ENCODE measurements around the gene DLG2. TPM values are rescaled to one million over a fixed set of nuclear protein-coding genes. Genes with fewer than 3 reads are reported as not detected.

The DLG2 gene
- total RNA-seq, 1 experiment from 2014 or later = 17.5 TPM

DNA sequence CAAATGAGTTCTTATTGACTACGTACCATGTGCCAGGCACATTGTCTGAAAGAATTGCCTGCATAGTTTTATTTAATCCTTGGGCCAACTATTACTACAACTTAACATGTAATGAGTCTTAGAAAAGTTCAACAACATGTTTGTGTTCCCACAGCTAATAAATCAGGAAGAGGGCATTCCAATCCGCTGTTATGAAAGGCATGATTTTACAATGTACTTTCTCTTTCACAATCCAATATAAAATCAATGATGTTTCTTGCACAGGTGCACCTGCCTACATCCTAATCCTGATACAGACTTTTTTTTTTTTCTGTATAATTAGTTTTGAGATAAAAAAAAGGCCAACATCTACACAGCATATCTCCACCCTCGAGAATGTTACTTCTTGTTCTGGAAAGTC is 1612.6 kb downstream of the DLG2 start:
- ChIA-PET POLR2A (no interaction called here), CTCF (no interaction called here)
- no peak overlapping the region for H3K4me3 Mint-ChIP-seq
- H3K9me3 Mint-ChIP-seq = peaks cover 4% of the 10 kb centered on the region; the same call in 1 of the 2 replicates
- no peaks in the 10 kb centered on the region for H3K36me3 Mint-ChIP-seq
- H3K27ac Mint-ChIP-seq = no peak overlapping the region
- DNase-seq (ENCODE audit: low spot score) (no peak), ATAC-seq (no peak)
- H3K4me1 Mint-ChIP-seq = no peaks in the 10 kb centered on the region
- no peaks in the 10 kb centered on the region for H3K27me3 Mint-ChIP-seq (ENCODE audit: low read depth)
- TF ChIP-seq, protein P1, sequence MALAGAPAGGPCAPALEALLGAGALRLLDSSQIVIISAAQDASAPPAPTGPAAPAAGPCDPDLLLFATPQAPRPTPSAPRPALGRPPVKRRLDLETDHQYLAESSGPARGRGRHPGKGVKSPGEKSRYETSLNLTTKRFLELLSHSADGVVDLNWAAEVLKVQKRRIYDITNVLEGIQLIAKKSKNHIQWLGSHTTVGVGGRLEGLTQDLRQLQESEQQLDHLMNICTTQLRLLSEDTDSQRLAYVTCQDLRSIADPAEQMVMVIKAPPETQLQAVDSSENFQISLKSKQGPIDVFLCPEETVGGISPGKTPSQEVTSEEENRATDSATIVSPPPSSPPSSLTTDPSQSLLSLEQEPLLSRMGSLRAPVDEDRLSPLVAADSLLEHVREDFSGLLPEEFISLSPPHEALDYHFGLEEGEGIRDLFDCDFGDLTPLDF (CRISPR knock-in tag; IDR thresholded peaks at IDR 0.05) = no peak
- no peak for TF ChIP-seq EMX1 (CRISPR knock-in tag; IDR thresholded peaks at IDR 0.05)
- TF ChIP-seq, protein P2, sequence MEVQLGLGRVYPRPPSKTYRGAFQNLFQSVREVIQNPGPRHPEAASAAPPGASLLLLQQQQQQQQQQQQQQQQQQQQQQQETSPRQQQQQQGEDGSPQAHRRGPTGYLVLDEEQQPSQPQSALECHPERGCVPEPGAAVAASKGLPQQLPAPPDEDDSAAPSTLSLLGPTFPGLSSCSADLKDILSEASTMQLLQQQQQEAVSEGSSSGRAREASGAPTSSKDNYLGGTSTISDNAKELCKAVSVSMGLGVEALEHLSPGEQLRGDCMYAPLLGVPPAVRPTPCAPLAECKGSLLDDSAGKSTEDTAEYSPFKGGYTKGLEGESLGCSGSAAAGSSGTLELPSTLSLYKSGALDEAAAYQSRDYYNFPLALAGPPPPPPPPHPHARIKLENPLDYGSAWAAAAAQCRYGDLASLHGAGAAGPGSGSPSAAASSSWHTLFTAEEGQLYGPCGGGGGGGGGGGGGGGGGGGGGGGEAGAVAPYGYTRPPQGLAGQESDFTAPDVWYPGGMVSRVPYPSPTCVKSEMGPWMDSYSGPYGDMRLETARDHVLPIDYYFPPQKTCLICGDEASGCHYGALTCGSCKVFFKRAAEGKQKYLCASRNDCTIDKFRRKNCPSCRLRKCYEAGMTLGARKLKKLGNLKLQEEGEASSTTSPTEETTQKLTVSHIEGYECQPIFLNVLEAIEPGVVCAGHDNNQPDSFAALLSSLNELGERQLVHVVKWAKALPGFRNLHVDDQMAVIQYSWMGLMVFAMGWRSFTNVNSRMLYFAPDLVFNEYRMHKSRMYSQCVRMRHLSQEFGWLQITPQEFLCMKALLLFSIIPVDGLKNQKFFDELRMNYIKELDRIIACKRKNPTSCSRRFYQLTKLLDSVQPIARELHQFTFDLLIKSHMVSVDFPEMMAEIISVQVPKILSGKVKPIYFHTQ (CRISPR knock-in tag; IDR thresholded peaks at IDR 0.05) = no peak
- TF ChIP-seq, protein P3, sequence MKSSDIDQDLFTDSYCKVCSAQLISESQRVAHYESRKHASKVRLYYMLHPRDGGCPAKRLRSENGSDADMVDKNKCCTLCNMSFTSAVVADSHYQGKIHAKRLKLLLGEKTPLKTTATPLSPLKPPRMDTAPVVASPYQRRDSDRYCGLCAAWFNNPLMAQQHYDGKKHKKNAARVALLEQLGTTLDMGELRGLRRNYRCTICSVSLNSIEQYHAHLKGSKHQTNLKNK (CRISPR knock-in tag; IDR thresholded peaks at IDR 0.05) = no peak
- TF ChIP-seq, protein P4, sequence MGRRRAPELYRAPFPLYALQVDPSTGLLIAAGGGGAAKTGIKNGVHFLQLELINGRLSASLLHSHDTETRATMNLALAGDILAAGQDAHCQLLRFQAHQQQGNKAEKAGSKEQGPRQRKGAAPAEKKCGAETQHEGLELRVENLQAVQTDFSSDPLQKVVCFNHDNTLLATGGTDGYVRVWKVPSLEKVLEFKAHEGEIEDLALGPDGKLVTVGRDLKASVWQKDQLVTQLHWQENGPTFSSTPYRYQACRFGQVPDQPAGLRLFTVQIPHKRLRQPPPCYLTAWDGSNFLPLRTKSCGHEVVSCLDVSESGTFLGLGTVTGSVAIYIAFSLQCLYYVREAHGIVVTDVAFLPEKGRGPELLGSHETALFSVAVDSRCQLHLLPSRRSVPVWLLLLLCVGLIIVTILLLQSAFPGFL (CRISPR knock-in tag; IDR thresholded peaks at IDR 0.05; ENCODE audit: borderline replicate concordance) = no peak
- TF ChIP-seq NFE2L1 (CRISPR knock-in tag; IDR thresholded peaks at IDR 0.05) = no peak
- TF ChIP-seq ZNF121 (CRISPR knock-in tag; IDR thresholded peaks at IDR 0.05) = no peak
- TF ChIP-seq, protein P5, sequence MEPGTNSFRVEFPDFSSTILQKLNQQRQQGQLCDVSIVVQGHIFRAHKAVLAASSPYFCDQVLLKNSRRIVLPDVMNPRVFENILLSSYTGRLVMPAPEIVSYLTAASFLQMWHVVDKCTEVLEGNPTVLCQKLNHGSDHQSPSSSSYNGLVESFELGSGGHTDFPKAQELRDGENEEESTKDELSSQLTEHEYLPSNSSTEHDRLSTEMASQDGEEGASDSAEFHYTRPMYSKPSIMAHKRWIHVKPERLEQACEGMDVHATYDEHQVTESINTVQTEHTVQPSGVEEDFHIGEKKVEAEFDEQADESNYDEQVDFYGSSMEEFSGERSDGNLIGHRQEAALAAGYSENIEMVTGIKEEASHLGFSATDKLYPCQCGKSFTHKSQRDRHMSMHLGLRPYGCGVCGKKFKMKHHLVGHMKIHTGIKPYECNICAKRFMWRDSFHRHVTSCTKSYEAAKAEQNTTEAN (CRISPR knock-in tag; IDR thresholded peaks at IDR 0.05) = no peak
- TF ChIP-seq RORB (CRISPR knock-in tag; IDR thresholded peaks at IDR 0.05) = no peak
- TF ChIP-seq, protein P6, sequence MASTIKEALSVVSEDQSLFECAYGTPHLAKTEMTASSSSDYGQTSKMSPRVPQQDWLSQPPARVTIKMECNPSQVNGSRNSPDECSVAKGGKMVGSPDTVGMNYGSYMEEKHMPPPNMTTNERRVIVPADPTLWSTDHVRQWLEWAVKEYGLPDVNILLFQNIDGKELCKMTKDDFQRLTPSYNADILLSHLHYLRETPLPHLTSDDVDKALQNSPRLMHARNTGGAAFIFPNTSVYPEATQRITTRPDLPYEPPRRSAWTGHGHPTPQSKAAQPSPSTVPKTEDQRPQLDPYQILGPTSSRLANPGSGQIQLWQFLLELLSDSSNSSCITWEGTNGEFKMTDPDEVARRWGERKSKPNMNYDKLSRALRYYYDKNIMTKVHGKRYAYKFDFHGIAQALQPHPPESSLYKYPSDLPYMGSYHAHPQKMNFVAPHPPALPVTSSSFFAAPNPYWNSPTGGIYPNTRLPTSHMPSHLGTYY (CRISPR knock-in tag; IDR thresholded peaks at IDR 0.05) = no peak
- TF ChIP-seq, protein P7, sequence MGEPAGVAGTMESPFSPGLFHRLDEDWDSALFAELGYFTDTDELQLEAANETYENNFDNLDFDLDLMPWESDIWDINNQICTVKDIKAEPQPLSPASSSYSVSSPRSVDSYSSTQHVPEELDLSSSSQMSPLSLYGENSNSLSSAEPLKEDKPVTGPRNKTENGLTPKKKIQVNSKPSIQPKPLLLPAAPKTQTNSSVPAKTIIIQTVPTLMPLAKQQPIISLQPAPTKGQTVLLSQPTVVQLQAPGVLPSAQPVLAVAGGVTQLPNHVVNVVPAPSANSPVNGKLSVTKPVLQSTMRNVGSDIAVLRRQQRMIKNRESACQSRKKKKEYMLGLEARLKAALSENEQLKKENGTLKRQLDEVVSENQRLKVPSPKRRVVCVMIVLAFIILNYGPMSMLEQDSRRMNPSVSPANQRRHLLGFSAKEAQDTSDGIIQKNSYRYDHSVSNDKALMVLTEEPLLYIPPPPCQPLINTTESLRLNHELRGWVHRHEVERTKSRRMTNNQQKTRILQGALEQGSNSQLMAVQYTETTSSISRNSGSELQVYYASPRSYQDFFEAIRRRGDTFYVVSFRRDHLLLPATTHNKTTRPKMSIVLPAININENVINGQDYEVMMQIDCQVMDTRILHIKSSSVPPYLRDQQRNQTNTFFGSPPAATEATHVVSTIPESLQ (CRISPR knock-in tag; IDR thresholded peaks at IDR 0.05) = no peak
- TF ChIP-seq ZNF423 (CRISPR knock-in tag; IDR thresholded peaks at IDR 0.05) = no peak
- no peak for TF ChIP-seq FOXK1 (CRISPR knock-in tag; IDR thresholded peaks at IDR 0.05)
- no peak for TF ChIP-seq MYBL2 (CRISPR knock-in tag; IDR thresholded peaks at IDR 0.05)
- no peak for TF ChIP-seq IRF2 (CRISPR knock-in tag; IDR thresholded peaks at IDR 0.05; ENCODE audit: borderline replicate concordance, low read depth)
- TF ChIP-seq, protein P8, sequence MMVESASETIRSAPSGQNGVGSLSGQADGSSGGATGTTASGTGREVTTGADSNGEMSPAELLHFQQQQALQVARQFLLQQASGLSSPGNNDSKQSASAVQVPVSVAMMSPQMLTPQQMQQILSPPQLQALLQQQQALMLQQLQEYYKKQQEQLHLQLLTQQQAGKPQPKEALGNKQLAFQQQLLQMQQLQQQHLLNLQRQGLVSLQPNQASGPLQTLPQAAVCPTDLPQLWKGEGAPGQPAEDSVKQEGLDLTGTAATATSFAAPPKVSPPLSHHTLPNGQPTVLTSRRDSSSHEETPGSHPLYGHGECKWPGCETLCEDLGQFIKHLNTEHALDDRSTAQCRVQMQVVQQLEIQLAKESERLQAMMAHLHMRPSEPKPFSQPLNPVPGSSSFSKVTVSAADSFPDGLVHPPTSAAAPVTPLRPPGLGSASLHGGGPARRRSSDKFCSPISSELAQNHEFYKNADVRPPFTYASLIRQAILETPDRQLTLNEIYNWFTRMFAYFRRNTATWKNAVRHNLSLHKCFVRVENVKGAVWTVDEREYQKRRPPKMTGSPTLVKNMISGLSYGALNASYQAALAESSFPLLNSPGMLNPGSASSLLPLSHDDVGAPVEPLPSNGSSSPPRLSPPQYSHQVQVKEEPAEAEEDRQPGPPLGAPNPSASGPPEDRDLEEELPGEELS (CRISPR knock-in tag; IDR thresholded peaks at IDR 0.05) = no peak
- TF ChIP-seq ZNF232 (CRISPR knock-in tag; IDR thresholded peaks at IDR 0.05) = no peak
- TF ChIP-seq TEAD4 (CRISPR knock-in tag; IDR thresholded peaks at IDR 0.05) = no peak

Data from WTC11 (cell line).